ENCODE data around the gene GSG1. TPM values are rescaled to one million over a fixed set of nuclear protein-coding genes. Genes with fewer than 3 reads are reported as not detected.
"Not testable (repeated sequence)": the region's sequence is repeated elsewhere in the genome, so short reads cannot be mapped to it uniquely, and the experiment has no call there.

The GSG1 gene
- total RNA-seq, 2 donors from 2014 or later, result 0.66 to 2.1 TPM

- DNase-seq (no peak), ATAC-seq (no peak)
- Histone ChIP-seq H3K27ac (no peak overlapping the region), H3K9me3 (no peaks in the 10 kb centered on the region), H3K27me3 (no peaks in the 10 kb centered on the region), H3K4me1 (peaks cover 2% of the 10 kb centered on the region), H3K4me3 (no peak overlapping the region), H3K36me3 (replicated peaks in 1 of 2; ENCODE audit: insufficient read depth in 1 of 2, low read depth in 2 of 2) (no peaks in the 10 kb centered on the region)
- no peak for TF ChIP-seq CTCF (IDR thresholded peaks at IDR 0.05)
- TF ChIP-seq POLR2A (IDR thresholded peaks at IDR 0.05), result no peak
- intact Hi-C loops (cut with DNase I), result no loop called here
- WGBS, 2 donors, result 90 to 93% methylated on average over 4 of the region's 4 CpGs
These were observed 64.8 kb downstream of the GSG1 start for GRCh38 chr12:13038491-13039161.

GRCh38 chr12:13036881-13037280, 66.6 kb downstream of the GSG1 start:
- no peak for TF ChIP-seq CTCF (IDR thresholded peaks at IDR 0.05)
- TF ChIP-seq POLR2A (IDR thresholded peaks at IDR 0.05), result no peak
- Histone ChIP-seq H3K4me1 (no peaks in the 10 kb centered on the region), H3K27me3 (no peaks in the 10 kb centered on the region), H3K27ac (no peak overlapping the region), H3K9me3 (no peaks in the 10 kb centered on the region), H3K36me3 (replicated peaks in 1 of 2; ENCODE audit: insufficient read depth in 1 of 2, low read depth in 2 of 2) (no peaks in the 10 kb centered on the region), H3K4me3 (no peak overlapping the region)
- DNase-seq (no peak), ATAC-seq (no peak)
- 96 to 99% methylated on average over 3 of the region's 3 CpGs for WGBS, 2 donors
- intact Hi-C loops (cut with DNase I), result no loop called here

GRCh38 chr12:13035335-13035734, 68.1 kb downstream of the GSG1 start:
- DNase-seq; H3K4me1 ChIP-seq; intact Hi-C loops (cut with DNase I); H3K36me3 ChIP-seq (replicated peaks in 1 of 2; ENCODE audit: insufficient read depth in 1 of 2, low read depth in 2 of 2); H3K9me3 ChIP-seq; H3K27me3 ChIP-seq; H3K27ac ChIP-seq; H3K4me3 ChIP-seq; ATAC-seq: not testable (repeated sequence)
- WGBS, 2 donors, result 79 to 81% methylated on average over 5 of the region's 5 CpGs

Other genes with a start within 250 kb of the GSG1 start
- 1 to 10 TPM; 1.6 to 6.5 TPM for gene GPRC5A, start 212.1 kb downstream of the GSG1 start, total RNA-seq
- gene GPRC5D, start 151.5 kb downstream of the GSG1 start, total RNA-seq, result not detected
- gene HEBP1, start 103.4 kb downstream of the GSG1 start, total RNA-seq, result 10 to 100 TPM; 19.4 to 28.8 TPM
- gene FAM234B, start 59.3 kb downstream of the GSG1 start, total RNA-seq, result 1 to 10 TPM; 8.0 to 9.6 TPM
- gene EMP1, start 93.1 kb upstream of the GSG1 start, total RNA-seq, result 10 to 100 TPM; 29.0 to 40.5 TPM